HCT116 (cell line): ENCODE measurements around the gene HTT-AS. TPM values are rescaled to one million over a fixed set of nuclear protein-coding genes. Genes with fewer than 3 reads are reported as not detected.

Experiments
- ATAC-seq: fragments of 200-7000 bp; cut with Tn5 transposase; 2 replicates; pipeline ENCODE4 v1.9.1; 2020; ENCODE audit warnings: mild to moderate bottlenecking, moderate library complexity
- BruUV-seq: library from RNA; stranded (reverse); fragments of 400-500 nt; replicated peaks from 2 replicates; lab custom pipeline; 2021; lab: Mats Ljungman, UMichigan
- CTCF ChIA-PET: fragments of 300-600 bp; sonication (Branson Sonifier 250); formaldehyde crosslinking; loops from one replicate; lab custom pipeline; 2021; ENCODE audit warnings: antibody characterized with exemption; lab: Charles Lee
- POLR2A ChIA-PET: fragments of 300-600, 350-600 bp; sonication (Branson Sonifier 250); formaldehyde crosslinking; loops from one replicate; lab custom pipeline; 2021; ENCODE audit warnings: antibody characterized with exemption; lab: Charles Lee
- RAD21 ChIA-PET, 2 experiments: fragments of 300-600 bp; sonication (Branson Sonifier 250); formaldehyde crosslinking; loops; one replicate each; lab custom pipeline; 2023; ENCODE audit warnings: low total read pairs in 2 of 2; ENCODE audit not compliant: uncharacterized antibody in 2 of 2, unreplicated experiment in 2 of 2, low non-redundant PET in 1 of 2; lab: Charles Lee
- DNase-seq: peaks from one replicate; pipeline ENCODE4 v3.0.0-alpha.2; 2010; ENCODE audit warnings: low read depth, low spot score
- H2AFZ ChIP-seq: fragments of 200-600 bp; shearing (Covaris generic), sonication (generic); 2 replicates; pipeline ENCODE4 v1.6.1; 2017; ENCODE audit warnings: low read depth, mixed run types, mixed read lengths, antibody characterized with exemption, low read length; ENCODE audit not compliant: poor library complexity, severe bottlenecking
- H3K27ac ChIP-seq: 2 replicates; pipeline ENCODE4 v1.5.1; 2012; ENCODE audit warnings: low read depth, low read length
- H3K27me3 ChIP-seq: fragments of 200-600 bp; sonication (generic); 2 replicates; pipeline ENCODE4 v1.6.1; 2016; ENCODE audit warnings: mixed run types, low read length, mixed read lengths; ENCODE audit not compliant: insufficient read depth
- H3K36me3 ChIP-seq, 2 experiments: fragments of 200-500 bp in 1 of 2; fragments of 200-600 bp in 1 of 2; sonication (Bioruptor generic) in 1 of 2; sonication (generic) in 1 of 2; 2 replicates each; pipeline versions ENCODE4 v1.5.1 to v1.6.1; 2014 to 2016; ENCODE audit warnings: low read length in 2 of 2, inconsistent platforms in 1 of 2, mixed read lengths in 1 of 2, mixed run types in 1 of 2; ENCODE audit not compliant: insufficient read depth in 2 of 2, control insufficient read depth in 1 of 2
- H3K4me1 ChIP-seq, 2 experiments: fragments of 200-600 bp in 1 of 2; sonication (generic) in 1 of 2; 2 replicates each; pipeline versions ENCODE4 v1.5.1 to v1.6.1; 2012 to 2017; ENCODE audit warnings: low read length in 2 of 2, inconsistent platforms in 1 of 2, mild to moderate bottlenecking in 1 of 2, mixed read lengths in 1 of 2, mixed run types in 1 of 2, moderate library complexity in 1 of 2; ENCODE audit not compliant: insufficient read depth in 2 of 2, control insufficient read depth in 1 of 2
- H3K4me2 ChIP-seq: fragments of 200-600 bp; sonication (generic); 2 replicates; pipeline ENCODE4 v1.6.1; 2017; ENCODE audit warnings: mixed run types, low read length, mixed read lengths
- H3K4me3 ChIP-seq, 2 experiments: fragments of 200-600 bp in 1 of 2; sonication (generic) in 1 of 2; replicated peaks in 1 of 2; 2 replicates each; pipeline ENCODE4 v1.5.1; 2011 to 2016; ENCODE audit warnings: low read length in 2 of 2, control low read depth in 1 of 2, low read depth in 1 of 2, mild to moderate bottlenecking in 1 of 2, mixed read lengths in 1 of 2, mixed run types in 1 of 2
- H3K79me2 ChIP-seq: fragments of 200-600 bp; sonication (generic); 2 replicates; pipeline ENCODE4 v1.6.1; 2017; ENCODE audit warnings: mild to moderate bottlenecking, mixed run types, low read length, moderate library complexity, mixed read lengths; ENCODE audit not compliant: insufficient read depth
- H3K9ac ChIP-seq: fragments of 200-600 bp; sonication (generic); 2 replicates; pipeline ENCODE4 v1.6.1; 2016; ENCODE audit warnings: low read length, mixed read lengths
- H3K9me2 ChIP-seq: fragments of 200-600 bp; sonication (generic), shearing (Covaris generic); 2 replicates; pipeline ENCODE4 v1.6.1; 2017; ENCODE audit warnings: mixed run types, mild to moderate bottlenecking, moderate library complexity; ENCODE audit not compliant: insufficient read depth
- H3K9me3 ChIP-seq, 2 experiments: fragments of 200-500 bp in 1 of 2; fragments of 200-600 bp in 1 of 2; sonication (Bioruptor generic) in 1 of 2; sonication (generic) in 1 of 2; 2 replicates each; pipeline ENCODE4 v1.6.1; 2014 to 2017; ENCODE audit warnings: low read length in 2 of 2, mixed read lengths in 2 of 2, inconsistent platforms in 1 of 2, low read depth in 1 of 2, mild to moderate bottlenecking in 1 of 2, mixed run types in 1 of 2, moderate library complexity in 1 of 2; ENCODE audit not compliant: control insufficient read depth in 1 of 2, insufficient read depth in 1 of 2
- H4K20me1 ChIP-seq: fragments of 200-600 bp; sonication (generic), shearing (Covaris generic); 2 replicates; pipeline ENCODE4 v1.6.1; 2017; ENCODE audit warnings: mixed run types, mild to moderate bottlenecking, moderate library complexity; ENCODE audit not compliant: insufficient read depth
- ATF3 ChIP-seq: IDR thresholded peaks from 2 replicates; pipeline ENCODE4 v1.6.1; 2012
- CBX3 ChIP-seq: IDR thresholded peaks from 2 replicates; pipeline ENCODE4 v1.6.1; 2012; ENCODE audit warnings: low read depth
- CEBPB ChIP-seq: IDR thresholded peaks from 2 replicates; pipeline ENCODE4 v1.6.1; 2012; ENCODE audit warnings: low read depth
- EGR1 ChIP-seq: IDR thresholded peaks from 2 replicates; pipeline ENCODE4 v1.6.1; 2012; ENCODE audit warnings: low read depth
- EZH2 ChIP-seq: fragments of 200-600 bp; sonication (generic); IDR thresholded peaks from 2 replicates; pipeline ENCODE4 v1.6.1; 2017; ENCODE audit warnings: antibody characterized with exemption, mixed run types
- EZH2phosphoT487 ChIP-seq: fragments of 200-600 bp; IDR thresholded peaks from 2 replicates; pipeline ENCODE4 v1.6.1; 2018; ENCODE audit warnings: antibody characterized with exemption, borderline replicate concordance
- FOSL1 ChIP-seq: IDR thresholded peaks from 2 replicates; pipeline ENCODE4 v1.6.1; 2012; ENCODE audit warnings: low read depth
- POLR2A ChIP-seq: IDR thresholded peaks from 2 replicates; pipeline ENCODE4 v1.7.0; 2011; ENCODE audit warnings: borderline replicate concordance; ENCODE audit not compliant: insufficient read depth, insufficient read length; ENCODE audit errors: extremely low read depth
- POLR2AphosphoS5 ChIP-seq: IDR thresholded peaks from 2 replicates; pipeline ENCODE4 v1.6.1; 2011; ENCODE audit warnings: mild to moderate bottlenecking, low read depth, low read length, moderate library complexity
- RAD21 ChIP-seq: IDR thresholded peaks from 2 replicates; pipeline ENCODE4 v1.6.1; 2012; ENCODE audit warnings: low read depth, mild to moderate bottlenecking
- REST ChIP-seq: IDR thresholded peaks from 2 replicates; pipeline ENCODE4 v1.6.1; 2012; ENCODE audit warnings: low read depth
- SIN3A ChIP-seq: IDR thresholded peaks from 2 replicates; pipeline ENCODE4 v1.6.1; 2012; ENCODE audit warnings: low read depth
- SP1 ChIP-seq: IDR thresholded peaks from 2 replicates; pipeline ENCODE4 v1.6.1; 2012; ENCODE audit warnings: low read depth
- SRF ChIP-seq: IDR thresholded peaks from 2 replicates; pipeline ENCODE4 v1.6.1; 2012; ENCODE audit warnings: low read depth
- TCF7L2 ChIP-seq: IDR thresholded peaks from 2 replicates; pipeline ENCODE4 v1.7.0; 2011; ENCODE audit warnings: borderline replicate concordance, inconsistent platforms; ENCODE audit not compliant: insufficient read depth, insufficient read length; ENCODE audit errors: extremely low read depth
- YY1 ChIP-seq: IDR thresholded peaks from 2 replicates; pipeline ENCODE4 v1.6.1; 2011; ENCODE audit warnings: low read length, low read depth, moderate library complexity, mild to moderate bottlenecking; ENCODE audit not compliant: insufficient replicate concordance; ENCODE audit errors: extremely low read depth
- ZFX ChIP-seq: fragments of 450-650 bp; IDR thresholded peaks from 2 replicates; pipeline ENCODE4 v1.6.1; 2017
- ZNF274 ChIP-seq: fragments of 200-500 bp; sonication (Bioruptor generic); IDR thresholded peaks from 2 replicates; pipeline ENCODE4 v1.6.1; 2014; ENCODE audit warnings: mild to moderate bottlenecking, low read depth, low read length, inconsistent platforms
- intact Hi-C: fragments of 100-400 bp; cut with micrococcal nuclease; formaldehyde crosslinking; loops from 2 replicates; pipeline ENCODE4 v1.10.0; 2022
- total RNA-seq: library from RNA; stranded (reverse); gene quantifications from one replicate; pipeline ENCODE4 v1.2.1, GENCODE V29; 2021; ENCODE audit not compliant: unreplicated experiment
- TF ChIP-seq, protein P1 (sequence below), 3 experiments: fragments of 200-600 bp in 1 of 3; sonication (generic) in 1 of 3; IDR thresholded peaks in 2 of 3; conservative IDR thresholded peaks in 1 of 3; 2 replicates each; pipeline ENCODE4 v1.5.1; 2012 to 2017; ENCODE audit warnings: low read depth in 2 of 3, low read length in 2 of 3, antibody characterized with exemption in 1 of 3, borderline replicate concordance in 1 of 3, control low read depth in 1 of 3, mild to moderate bottlenecking in 1 of 3, mixed read lengths in 1 of 3, mixed run types in 1 of 3, moderate library complexity in 1 of 3; ENCODE audit not compliant: insufficient read depth in 1 of 3
- TF ChIP-seq, protein P2 (sequence below): IDR thresholded peaks from 2 replicates; pipeline ENCODE4 v1.6.1; 2012

The HTT-AS gene
- total RNA-seq, 1 experiment from 2014 or later = not detected

GRCh38 chr4:3046162-3046561 is 28.2 kb downstream of the HTT-AS start:
- BruUV-seq = no TSS peak
- DNase-seq = no peak
- no peaks in the 10 kb centered on the region for H4K20me1 ChIP-seq
- H3K9ac ChIP-seq = no peak overlapping the region
- no peaks in the 10 kb centered on the region for H3K79me2 ChIP-seq
- H3K4me1 ChIP-seq = no peaks in the 10 kb centered on the region
- ChIA-PET CTCF (no interaction called here), POLR2A (no interaction called here), RAD21 (no interaction called here)
- H2AFZ ChIP-seq = no peak overlapping the region
- no peak overlapping the region for H3K4me3 ChIP-seq
- H3K4me2 ChIP-seq = no peak overlapping the region
- no peaks in the 10 kb centered on the region for H3K36me3 ChIP-seq
- H3K9me3 ChIP-seq = no peaks in the 10 kb centered on the region
- intact Hi-C loops = loop anchor here (5.0 kb wide), 1 partner anchor 91 kb away; no protein-coding TSS in a partner anchor
- ATAC-seq = no peak
- TF ChIP-seq SIN3A (no peak), YY1 (no peak), ZFX (no peak), ATF3 (no peak), CEBPB (no peak), SRF (no peak), ZNF274 (no peak), POLR2A (no peak), EZH2 (no peak), EZH2phosphoT487 (no peak), POLR2AphosphoS5 (no peak), SP1 (no peak), REST (no peak), CBX3 (no peak), FOSL1 (no peak), RAD21 (no peak), EGR1 (no peak), TCF7L2 (no peak)
- TF ChIP-seq, protein P1, sequence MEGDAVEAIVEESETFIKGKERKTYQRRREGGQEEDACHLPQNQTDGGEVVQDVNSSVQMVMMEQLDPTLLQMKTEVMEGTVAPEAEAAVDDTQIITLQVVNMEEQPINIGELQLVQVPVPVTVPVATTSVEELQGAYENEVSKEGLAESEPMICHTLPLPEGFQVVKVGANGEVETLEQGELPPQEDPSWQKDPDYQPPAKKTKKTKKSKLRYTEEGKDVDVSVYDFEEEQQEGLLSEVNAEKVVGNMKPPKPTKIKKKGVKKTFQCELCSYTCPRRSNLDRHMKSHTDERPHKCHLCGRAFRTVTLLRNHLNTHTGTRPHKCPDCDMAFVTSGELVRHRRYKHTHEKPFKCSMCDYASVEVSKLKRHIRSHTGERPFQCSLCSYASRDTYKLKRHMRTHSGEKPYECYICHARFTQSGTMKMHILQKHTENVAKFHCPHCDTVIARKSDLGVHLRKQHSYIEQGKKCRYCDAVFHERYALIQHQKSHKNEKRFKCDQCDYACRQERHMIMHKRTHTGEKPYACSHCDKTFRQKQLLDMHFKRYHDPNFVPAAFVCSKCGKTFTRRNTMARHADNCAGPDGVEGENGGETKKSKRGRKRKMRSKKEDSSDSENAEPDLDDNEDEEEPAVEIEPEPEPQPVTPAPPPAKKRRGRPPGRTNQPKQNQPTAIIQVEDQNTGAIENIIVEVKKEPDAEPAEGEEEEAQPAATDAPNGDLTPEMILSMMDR (IDR thresholded peaks at IDR 0.05 in 2 of 3, conservative IDR thresholded peaks at IDR 0.05 in 1 of 3; ENCODE audit: borderline replicate concordance in 1 of 3, insufficient read depth in 1 of 3, low read depth in 2 of 3, low read length in 2 of 3) = no peak
- TF ChIP-seq, protein P2, sequence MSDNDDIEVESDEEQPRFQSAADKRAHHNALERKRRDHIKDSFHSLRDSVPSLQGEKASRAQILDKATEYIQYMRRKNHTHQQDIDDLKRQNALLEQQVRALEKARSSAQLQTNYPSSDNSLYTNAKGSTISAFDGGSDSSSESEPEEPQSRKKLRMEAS = no peak
- H3K27me3 ChIP-seq = no peaks in the 10 kb centered on the region
- H3K27ac ChIP-seq = no peak overlapping the region
- no peaks in the 10 kb centered on the region; the same call in 1 of the 2 replicates for H3K9me2 ChIP-seq
